ENCODE results near the gene COCH. TPM values are rescaled to one million over a fixed set of nuclear protein-coding genes. Genes with fewer than 3 reads are reported as not detected.
"Not testable (repeated sequence)": the region's sequence is repeated elsewhere in the genome, so short reads cannot be mapped to it uniquely, and the experiment has no call there.

Gene COCH
- total RNA-seq, 4 donors from 2014 or later = 0.35 to 2.0 (median 0.53) TPM

DNA sequence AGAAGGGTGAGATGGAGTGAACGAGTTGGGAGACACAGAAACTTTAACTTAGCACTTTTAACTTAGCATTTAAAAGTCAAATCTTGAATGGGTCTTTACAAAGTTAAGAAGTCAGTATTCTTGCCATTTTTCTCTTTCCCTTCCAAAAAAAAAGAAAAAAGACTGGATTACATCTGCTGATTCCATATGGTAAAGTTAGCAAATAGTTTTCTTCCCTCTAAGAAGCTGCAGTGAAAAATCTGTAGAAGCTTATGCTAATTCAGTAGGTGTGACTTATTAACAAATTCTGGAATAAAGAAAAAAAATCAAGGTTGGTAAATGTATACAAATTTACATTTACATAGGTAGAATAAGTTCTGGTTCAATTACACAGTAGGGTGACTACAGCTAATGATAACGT lies 50.9 kb downstream of the COCH start:
- no peak for TF ChIP-seq POLR2A (IDR thresholded peaks at IDR 0.05)
- TF ChIP-seq, protein P1, sequence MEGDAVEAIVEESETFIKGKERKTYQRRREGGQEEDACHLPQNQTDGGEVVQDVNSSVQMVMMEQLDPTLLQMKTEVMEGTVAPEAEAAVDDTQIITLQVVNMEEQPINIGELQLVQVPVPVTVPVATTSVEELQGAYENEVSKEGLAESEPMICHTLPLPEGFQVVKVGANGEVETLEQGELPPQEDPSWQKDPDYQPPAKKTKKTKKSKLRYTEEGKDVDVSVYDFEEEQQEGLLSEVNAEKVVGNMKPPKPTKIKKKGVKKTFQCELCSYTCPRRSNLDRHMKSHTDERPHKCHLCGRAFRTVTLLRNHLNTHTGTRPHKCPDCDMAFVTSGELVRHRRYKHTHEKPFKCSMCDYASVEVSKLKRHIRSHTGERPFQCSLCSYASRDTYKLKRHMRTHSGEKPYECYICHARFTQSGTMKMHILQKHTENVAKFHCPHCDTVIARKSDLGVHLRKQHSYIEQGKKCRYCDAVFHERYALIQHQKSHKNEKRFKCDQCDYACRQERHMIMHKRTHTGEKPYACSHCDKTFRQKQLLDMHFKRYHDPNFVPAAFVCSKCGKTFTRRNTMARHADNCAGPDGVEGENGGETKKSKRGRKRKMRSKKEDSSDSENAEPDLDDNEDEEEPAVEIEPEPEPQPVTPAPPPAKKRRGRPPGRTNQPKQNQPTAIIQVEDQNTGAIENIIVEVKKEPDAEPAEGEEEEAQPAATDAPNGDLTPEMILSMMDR (IDR thresholded peaks at IDR 0.05 in 4 of 5, conservative IDR thresholded peaks at IDR 0.05 in 1 of 5) = no peak
- intact Hi-C loops (cut with DNase I; ENCODE audit: low total_unique reads) (no loop called here), in situ Hi-C loops (cut with MboI; ENCODE audit: low sequenced_read_pairs in 4 of 4) (no loop called here)

DNA sequence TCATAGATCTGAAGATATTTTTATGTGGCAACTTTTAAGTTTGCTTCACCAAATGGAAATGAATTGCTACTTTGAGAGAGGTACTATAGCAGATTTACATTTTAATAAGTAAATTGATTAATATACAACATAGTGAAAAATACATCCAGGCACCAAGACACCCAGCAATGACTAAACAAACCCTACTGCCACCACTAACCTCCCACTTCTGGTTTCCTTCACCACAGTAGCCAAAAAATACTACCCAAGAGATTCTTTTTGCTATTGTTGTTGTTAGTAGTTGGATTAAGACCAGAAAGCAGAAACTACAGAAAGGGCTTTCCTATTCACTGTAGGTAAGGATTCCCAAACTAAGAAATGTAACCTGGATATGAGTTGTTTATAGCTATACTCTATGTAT lies 54.1 kb downstream of the COCH start:
- Histone ChIP-seq H3K36me3 (peaks cover 0 to 12% of the 10 kb centered on the region in 2 donors), H3K4me1 (no peaks in the 10 kb centered on the region), H3K9me3 (no peaks in the 10 kb centered on the region), H3K4me3 (no peak overlapping the region), H3K27ac (no peak overlapping the region), H3K27me3 (no peaks in the 10 kb centered on the region)
- no peak for TF ChIP-seq POLR2A (IDR thresholded peaks at IDR 0.05)
- TF ChIP-seq, protein P1 (IDR thresholded peaks at IDR 0.05 in 4 of 5, conservative IDR thresholded peaks at IDR 0.05 in 1 of 5) = no peak
- DNase-seq (no peak), ATAC-seq (no peak)
- intact Hi-C loops (cut with DNase I; ENCODE audit: low total_unique reads) = no loop called here
- in situ Hi-C loops (cut with MboI; ENCODE audit: low sequenced_read_pairs in 4 of 4) = no loop called here

More for the DNA sequence above, 50.9 kb downstream of the COCH start:
- Histone ChIP-seq H3K4me3 (no peak overlapping the region), H3K27ac (no peak overlapping the region), H3K9me3 (no peaks in the 10 kb centered on the region), H3K36me3 (peaks cover 0 to 15% of the 10 kb centered on the region in 2 donors), H3K27me3 (no peaks in the 10 kb centered on the region), H3K4me1 (no peaks in the 10 kb centered on the region)
- DNase-seq (no peak), ATAC-seq (no peak)

DNA sequence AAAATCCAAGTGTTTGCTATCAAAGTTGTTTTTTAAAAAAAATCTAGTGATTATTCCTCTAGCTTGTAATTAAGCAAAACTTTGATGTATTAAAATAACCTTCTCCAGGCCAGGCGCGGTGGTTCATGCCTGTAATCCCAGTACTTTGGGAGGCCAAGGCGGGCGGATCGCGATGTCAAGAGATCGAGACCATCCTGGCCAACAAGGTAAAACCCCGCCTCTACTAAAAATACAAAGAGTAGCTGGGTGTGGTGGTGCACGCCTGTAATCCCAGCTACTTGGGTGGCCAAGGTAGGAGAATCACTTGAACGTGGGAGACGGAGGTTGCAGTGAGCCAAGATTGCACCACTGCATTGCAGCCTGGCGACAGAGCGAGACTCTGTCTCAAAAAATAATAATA lies 59.6 kb downstream of the COCH start:
- intact Hi-C loops (cut with DNase I; ENCODE audit: low total_unique reads); H3K4me1 ChIP-seq; in situ Hi-C loops (cut with MboI; ENCODE audit: low sequenced_read_pairs in 4 of 4); DNase-seq; H3K4me3 ChIP-seq; H3K9me3 ChIP-seq; ATAC-seq; H3K27ac ChIP-seq; H3K27me3 ChIP-seq: not testable (repeated sequence)
- peaks cover 0 to 33% of the 10 kb centered on the region in 2 donors for H3K36me3 ChIP-seq

DNA sequence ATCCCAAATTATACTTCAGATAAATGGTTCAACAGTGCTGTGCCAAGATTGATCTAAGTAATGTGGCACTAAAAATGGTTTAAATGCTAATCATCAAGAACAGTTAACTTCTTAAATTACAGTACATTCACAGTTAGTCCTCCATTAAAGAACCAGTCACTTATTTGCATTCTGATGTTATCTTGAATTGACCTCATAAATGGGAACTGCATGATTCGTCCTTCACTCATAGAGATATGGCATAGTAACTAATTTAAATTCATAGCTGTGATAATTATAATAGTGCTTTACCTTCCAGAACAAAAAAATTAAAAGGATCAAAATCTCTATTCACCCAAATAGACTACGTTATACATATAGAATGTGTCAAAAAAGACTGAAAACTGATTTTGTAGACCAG lies 61.1 kb downstream of the COCH start:
- Histone ChIP-seq H3K27me3 (no peaks in the 10 kb centered on the region), H3K4me3 (no peak overlapping the region), H3K36me3 (peaks cover 0 to 33% of the 10 kb centered on the region in 2 donors), H3K4me1 (no peaks in the 10 kb centered on the region), H3K27ac (no peak overlapping the region), H3K9me3 (no peaks in the 10 kb centered on the region)
- ATAC-seq (no peak), DNase-seq (no peak)
- TF ChIP-seq POLR2A (IDR thresholded peaks at IDR 0.05) = no peak
- TF ChIP-seq, protein P1 (IDR thresholded peaks at IDR 0.05 in 4 of 5, conservative IDR thresholded peaks at IDR 0.05 in 1 of 5) = no peak
- in situ Hi-C loops (cut with MboI; ENCODE audit: low sequenced_read_pairs in 4 of 4) = no loop called here
- intact Hi-C loops (cut with DNase I; ENCODE audit: low total_unique reads) = no loop called here

DNA sequence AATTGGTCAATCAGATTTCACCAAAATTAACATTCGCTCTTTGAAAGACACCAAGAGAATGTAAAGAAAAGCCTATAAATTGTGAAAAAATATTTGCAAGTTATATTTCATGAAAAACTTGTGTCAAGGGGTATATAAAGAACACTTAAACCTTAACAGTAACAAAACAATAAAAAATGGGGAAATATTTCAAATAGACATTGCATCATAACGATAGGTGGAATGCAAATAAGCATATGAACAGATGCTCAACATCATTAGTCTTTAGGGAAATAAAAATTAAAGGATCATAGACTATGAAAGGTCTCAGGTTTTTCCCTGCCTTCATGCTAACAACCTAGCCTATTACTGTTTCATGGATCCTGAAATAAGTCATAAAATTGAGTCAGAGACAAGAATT lies 64.3 kb downstream of the COCH start:
- TF ChIP-seq, protein P1 (IDR thresholded peaks at IDR 0.05 in 4 of 5, conservative IDR thresholded peaks at IDR 0.05 in 1 of 5) = no peak
- no peak for TF ChIP-seq POLR2A (IDR thresholded peaks at IDR 0.05)
- intact Hi-C loops (cut with DNase I; ENCODE audit: low total_unique reads) (no loop called here), in situ Hi-C loops (cut with MboI; ENCODE audit: low sequenced_read_pairs in 4 of 4) (no loop called here)
- ATAC-seq (no peak), DNase-seq (no peak)
- H3K36me3 ChIP-seq = peaks cover 0 to 36% of the 10 kb centered on the region in 2 donors
- H3K27ac ChIP-seq = no peak overlapping the region
- no peaks in the 10 kb centered on the region for H3K9me3 ChIP-seq
- no peak overlapping the region for H3K4me3 ChIP-seq
- H3K27me3 ChIP-seq = no peaks in the 10 kb centered on the region
- H3K4me1 ChIP-seq = no peaks in the 10 kb centered on the region

Other genes with a start within 250 kb of the COCH start
- 10 to 100 TPM in 2 of 4 donors, 1 to 10 TPM in 2; 2.9 to 12.8 (median 9.2) TPM for gene AP4S1, start 151.1 kb downstream of the COCH start, total RNA-seq
- gene STRN3, start 151.8 kb downstream of the COCH start, total RNA-seq = 10 to 100 TPM; 57.7 to 98.7 (median 77.9) TPM

All from gastrocnemius medialis (tissue), 4 donors.